ENCODE measurements around the gene IL25. TPM values are rescaled to one million over a fixed set of nuclear protein-coding genes. Genes with fewer than 3 reads are reported as not detected.
"Not testable (repeated sequence)": the region's sequence is repeated elsewhere in the genome, so short reads cannot be mapped to it uniquely, and the experiment has no call there.

Gene IL25
- total and polyA plus RNA-seq, 2 experiments from 2014 or later, result not detected

DNA sequence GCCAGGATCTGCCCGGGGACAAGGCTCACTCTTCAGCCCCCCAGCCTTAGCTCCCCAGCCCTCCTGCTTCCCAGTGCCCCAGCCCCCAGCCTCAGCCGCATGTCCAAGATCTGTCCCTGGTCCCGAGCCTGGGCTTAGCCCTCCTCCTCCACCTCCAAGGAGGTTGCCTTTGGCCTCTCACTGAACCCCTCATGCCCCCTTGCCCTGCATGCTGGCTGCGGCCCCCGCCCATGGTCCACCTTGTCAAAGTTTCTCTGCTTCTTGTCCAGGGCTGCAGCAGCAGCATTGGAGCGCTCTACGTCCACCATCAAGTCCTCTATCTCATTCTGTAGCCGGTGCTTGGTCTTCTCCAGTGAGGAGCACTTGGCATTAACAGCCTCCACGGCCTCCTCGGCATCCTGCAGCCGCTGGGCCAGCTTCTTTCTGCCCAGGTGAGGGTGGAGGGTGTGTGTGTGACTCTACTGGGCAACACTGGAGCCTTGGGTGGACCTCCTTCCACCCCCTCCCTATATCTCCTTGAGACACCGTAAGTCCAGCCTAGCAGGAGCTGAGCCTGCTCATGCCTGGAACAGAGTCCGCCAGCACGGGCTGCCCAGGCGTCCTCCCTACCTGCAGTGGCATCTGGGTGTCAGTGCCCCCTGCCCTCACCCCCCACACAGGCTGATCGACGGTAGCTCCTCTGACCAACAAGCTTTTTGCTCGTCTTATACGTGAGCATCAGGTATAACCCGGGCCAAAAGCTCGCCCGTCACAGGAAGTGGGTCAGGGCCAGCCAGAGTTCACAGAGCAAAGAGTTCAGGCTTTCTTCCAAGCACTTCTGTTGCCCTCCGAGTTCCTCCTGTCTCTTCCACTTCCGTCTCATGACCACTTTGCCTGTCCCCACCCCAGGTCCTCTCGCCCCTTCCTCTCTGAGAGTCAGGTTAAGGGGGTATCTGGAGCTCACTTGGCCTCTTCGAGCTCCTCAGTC, 15.6 kb downstream of the IL25 start:
- no peaks in the 10 kb centered on the region for H3K36me3 ChIP-seq (replicated peaks; ENCODE audit: insufficient read depth, low read depth)
- 92% methylated on average over 25 of the region's 26 CpGs for WGBS (ENCODE audit: low lambda C conversion rate, missing lambda C conversion rate)
- no peak overlapping the region for H3K4me3 ChIP-seq
- no peak overlapping the region for H3K4me2 ChIP-seq
- TF ChIP-seq EZH2phosphoT487 (IDR thresholded peaks at IDR 0.05; ENCODE audit: low read depth, severe bottlenecking, unreplicated experiment) (no peak), EZH2 (IDR thresholded peaks at IDR 0.05; ENCODE audit: borderline replicate concordance) (no peak)
- TF ChIP-seq, protein P1, sequence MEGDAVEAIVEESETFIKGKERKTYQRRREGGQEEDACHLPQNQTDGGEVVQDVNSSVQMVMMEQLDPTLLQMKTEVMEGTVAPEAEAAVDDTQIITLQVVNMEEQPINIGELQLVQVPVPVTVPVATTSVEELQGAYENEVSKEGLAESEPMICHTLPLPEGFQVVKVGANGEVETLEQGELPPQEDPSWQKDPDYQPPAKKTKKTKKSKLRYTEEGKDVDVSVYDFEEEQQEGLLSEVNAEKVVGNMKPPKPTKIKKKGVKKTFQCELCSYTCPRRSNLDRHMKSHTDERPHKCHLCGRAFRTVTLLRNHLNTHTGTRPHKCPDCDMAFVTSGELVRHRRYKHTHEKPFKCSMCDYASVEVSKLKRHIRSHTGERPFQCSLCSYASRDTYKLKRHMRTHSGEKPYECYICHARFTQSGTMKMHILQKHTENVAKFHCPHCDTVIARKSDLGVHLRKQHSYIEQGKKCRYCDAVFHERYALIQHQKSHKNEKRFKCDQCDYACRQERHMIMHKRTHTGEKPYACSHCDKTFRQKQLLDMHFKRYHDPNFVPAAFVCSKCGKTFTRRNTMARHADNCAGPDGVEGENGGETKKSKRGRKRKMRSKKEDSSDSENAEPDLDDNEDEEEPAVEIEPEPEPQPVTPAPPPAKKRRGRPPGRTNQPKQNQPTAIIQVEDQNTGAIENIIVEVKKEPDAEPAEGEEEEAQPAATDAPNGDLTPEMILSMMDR (IDR thresholded peaks at IDR 0.05; ENCODE audit: poor library complexity), result no peak
- H3K79me2 ChIP-seq, result no peaks in the 10 kb centered on the region
- no peak for DNase-seq (ENCODE audit: low spot score)
- no peaks in the 10 kb centered on the region for H4K20me1 ChIP-seq (ENCODE audit: insufficient read depth, poor library complexity, severe bottlenecking)
- no peak overlapping the region for H2AFZ ChIP-seq
- H3K27ac ChIP-seq, result no peak overlapping the region
- H3K9me3 ChIP-seq (ENCODE audit: low read depth), result no peaks in the 10 kb centered on the region
- no peaks in the 10 kb centered on the region for H3K27me3 ChIP-seq
- no peaks in the 10 kb centered on the region for H3K9me2 ChIP-seq (replicated peaks; ENCODE audit: insufficient read depth)
- H3K4me1 ChIP-seq (ENCODE audit: insufficient read depth), result no peaks in the 10 kb centered on the region

DNA sequence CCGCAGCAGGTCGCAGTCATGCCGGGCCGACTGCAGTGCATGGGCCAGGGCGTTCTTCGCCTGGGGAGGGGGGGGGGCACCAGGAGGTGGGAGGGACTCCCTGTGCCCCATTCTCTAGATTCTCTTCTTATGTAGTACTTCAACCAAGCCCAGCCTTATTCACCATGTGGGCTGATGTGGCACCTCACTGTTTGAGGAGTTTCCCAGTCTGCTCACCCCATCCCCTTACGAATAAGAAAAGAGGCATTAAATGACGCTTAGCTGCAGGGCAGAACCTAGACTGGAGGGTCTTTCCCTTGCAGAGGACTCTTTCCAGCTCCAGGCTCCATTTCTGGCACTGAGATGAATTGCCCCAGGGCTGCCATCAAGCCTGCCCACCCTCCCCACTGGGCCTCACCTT, 16.4 kb downstream of the IL25 start:
- H3K4me2 ChIP-seq, result no peak overlapping the region
- no peaks in the 10 kb centered on the region for H3K79me2 ChIP-seq
- 92% methylated on average over 7 of the region's 8 CpGs for WGBS (ENCODE audit: low lambda C conversion rate, missing lambda C conversion rate)
- no peaks in the 10 kb centered on the region for H3K9me3 ChIP-seq (ENCODE audit: low read depth)
- no peak overlapping the region for H2AFZ ChIP-seq
- DNase-seq (ENCODE audit: low spot score), result no peak
- no peaks in the 10 kb centered on the region for H3K9me2 ChIP-seq (replicated peaks; ENCODE audit: insufficient read depth)
- H3K4me3 ChIP-seq, result no peak overlapping the region
- no peaks in the 10 kb centered on the region for H3K36me3 ChIP-seq (replicated peaks; ENCODE audit: insufficient read depth, low read depth)
- no peaks in the 10 kb centered on the region for H3K27me3 ChIP-seq
- no peaks in the 10 kb centered on the region for H3K4me1 ChIP-seq (ENCODE audit: insufficient read depth)
- TF ChIP-seq, protein P1 (IDR thresholded peaks at IDR 0.05; ENCODE audit: poor library complexity), result no peak
- TF ChIP-seq EZH2phosphoT487 (IDR thresholded peaks at IDR 0.05; ENCODE audit: low read depth, severe bottlenecking, unreplicated experiment) (no peak), EZH2 (IDR thresholded peaks at IDR 0.05; ENCODE audit: borderline replicate concordance) (no peak)
- no peak overlapping the region for H3K27ac ChIP-seq
- no peaks in the 10 kb centered on the region for H4K20me1 ChIP-seq (ENCODE audit: insufficient read depth, poor library complexity, severe bottlenecking)

DNA sequence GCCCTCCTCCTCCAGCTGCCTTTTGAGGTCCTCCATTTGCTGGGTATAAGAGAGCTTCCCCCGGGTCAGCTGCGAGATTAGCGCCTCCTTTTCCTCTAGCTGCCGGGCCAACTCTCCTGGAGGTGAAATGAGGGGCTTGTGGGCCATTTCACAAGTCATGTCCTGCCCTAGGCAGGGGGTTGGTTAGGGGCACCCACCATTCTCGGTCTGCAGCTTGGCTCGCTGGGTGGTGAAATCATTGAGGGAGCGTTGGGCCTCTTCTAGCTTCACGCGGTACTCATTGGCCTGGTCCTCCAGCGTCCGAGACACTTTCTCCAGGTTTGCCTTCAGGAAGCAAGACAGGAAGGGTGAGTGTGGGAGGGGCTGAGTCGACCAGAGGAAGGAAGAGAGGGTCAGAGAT, 16.8 kb downstream of the IL25 start:
- H2AFZ ChIP-seq, result no peak overlapping the region
- H3K4me1 ChIP-seq (ENCODE audit: insufficient read depth), result no peaks in the 10 kb centered on the region
- no peak overlapping the region for H3K4me3 ChIP-seq
- H3K9me3 ChIP-seq (ENCODE audit: low read depth), result no peaks in the 10 kb centered on the region
- no peaks in the 10 kb centered on the region for H4K20me1 ChIP-seq (ENCODE audit: insufficient read depth, poor library complexity, severe bottlenecking)
- no peak overlapping the region for H3K27ac ChIP-seq
- no peaks in the 10 kb centered on the region for H3K36me3 ChIP-seq (replicated peaks; ENCODE audit: insufficient read depth, low read depth)
- no peak for DNase-seq (ENCODE audit: low spot score)
- H3K79me2 ChIP-seq, result no peaks in the 10 kb centered on the region
- no peaks in the 10 kb centered on the region for H3K9me2 ChIP-seq (replicated peaks; ENCODE audit: insufficient read depth)
- 82% methylated on average over 12 of the region's 12 CpGs for WGBS (ENCODE audit: low lambda C conversion rate, missing lambda C conversion rate)
- no peak overlapping the region for H3K4me2 ChIP-seq
- no peak for TF ChIP-seq EZH2phosphoT487 (IDR thresholded peaks at IDR 0.05; ENCODE audit: low read depth, severe bottlenecking, unreplicated experiment)
- TF ChIP-seq EZH2 (IDR thresholded peaks at IDR 0.05; ENCODE audit: borderline replicate concordance), result no peak
- TF ChIP-seq, protein P1 (IDR thresholded peaks at IDR 0.05; ENCODE audit: poor library complexity), result no peak
- H3K27me3 ChIP-seq, result no peaks in the 10 kb centered on the region

DNA sequence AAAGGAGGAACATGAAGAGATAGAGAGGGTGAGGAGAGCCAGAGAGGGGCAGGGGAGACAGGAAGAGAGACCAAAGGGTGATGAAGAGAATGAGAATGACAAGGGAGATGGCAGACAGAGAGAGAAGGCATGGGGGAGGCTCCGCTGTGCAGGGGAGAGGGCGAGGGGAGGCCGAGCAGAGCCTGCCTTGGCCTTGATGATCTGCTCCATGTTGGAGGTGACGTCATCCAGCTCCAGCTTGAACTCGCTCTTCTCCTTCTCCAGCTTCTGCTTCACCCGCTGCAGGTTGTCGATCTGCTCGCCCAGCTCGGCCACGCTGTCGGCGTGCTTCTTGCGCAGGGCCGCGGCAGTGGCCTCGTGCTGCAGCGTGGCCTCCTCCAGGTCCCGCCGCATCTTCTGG, 17.3 kb downstream of the IL25 start:
- not testable (repeated sequence) for H3K36me3 ChIP-seq (replicated peaks; ENCODE audit: insufficient read depth, low read depth); H2AFZ ChIP-seq; H3K27ac ChIP-seq; H4K20me1 ChIP-seq (ENCODE audit: insufficient read depth, poor library complexity, severe bottlenecking); H3K9me2 ChIP-seq (replicated peaks; ENCODE audit: insufficient read depth); H3K4me2 ChIP-seq; H3K4me1 ChIP-seq (ENCODE audit: insufficient read depth); H3K9me3 ChIP-seq (ENCODE audit: low read depth); H3K4me3 ChIP-seq; H3K27me3 ChIP-seq; H3K79me2 ChIP-seq; DNase-seq (ENCODE audit: low spot score)
- 93% methylated on average over 3 of the region's 19 CpGs for WGBS (ENCODE audit: low lambda C conversion rate, missing lambda C conversion rate)

All from hepatocyte (in vitro differentiated cells).